HG03064 (cell line): ENCODE results near the gene BAIAP2L1.

Experiments
- ATAC-seq: cut with Tn5 transposase; IDR thresholded peaks from one replicate; pipeline ENCODE4 v1.9.1; 2021; ENCODE audit warnings: low read depth; ENCODE audit not compliant: unreplicated experiment

The BAIAP2L1 gene

GRCh38 chr7:98360221-98361130 is 40.4 kb downstream of the BAIAP2L1 start:
- ATAC-seq = no peak

GRCh38 chr7:98359395-98359794 is 41.5 kb downstream of the BAIAP2L1 start:
- ATAC-seq = no peak

GRCh38 chr7:98358706-98359105 is 42.2 kb downstream of the BAIAP2L1 start:
- no peak for ATAC-seq

GRCh38 chr7:98357751-98358161 is 43.1 kb downstream of the BAIAP2L1 start:
- no peak for ATAC-seq

- ATAC-seq = no peak
These were observed 45.7 kb downstream of the BAIAP2L1 start for GRCh38 chr7:98355250-98355538.

GRCh38 chr7:98354511-98355249 is 46.2 kb downstream of the BAIAP2L1 start:
- no peak for ATAC-seq

GRCh38 chr7:98354052-98354451 is 46.8 kb downstream of the BAIAP2L1 start:
- no peak for ATAC-seq

DNA sequence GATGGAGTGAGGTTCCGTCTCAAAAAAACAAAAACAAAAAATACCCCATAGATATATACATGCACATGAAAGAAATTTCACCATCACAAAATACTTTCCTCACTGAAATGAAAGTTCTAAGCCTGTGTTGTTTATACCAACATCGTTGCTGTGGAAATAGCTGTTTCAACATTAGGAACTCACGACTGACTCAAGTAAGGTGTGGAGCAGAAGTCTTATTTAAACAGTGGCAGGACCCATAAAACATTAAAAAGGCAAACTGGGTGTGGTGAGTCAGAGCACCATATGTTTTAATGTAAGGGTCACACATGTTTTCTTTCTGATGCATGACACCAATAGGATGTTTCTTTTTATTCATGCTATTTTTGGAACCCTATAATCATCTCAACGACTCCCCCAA is 48.3 kb downstream of the BAIAP2L1 start:
- no peak for ATAC-seq

DNA sequence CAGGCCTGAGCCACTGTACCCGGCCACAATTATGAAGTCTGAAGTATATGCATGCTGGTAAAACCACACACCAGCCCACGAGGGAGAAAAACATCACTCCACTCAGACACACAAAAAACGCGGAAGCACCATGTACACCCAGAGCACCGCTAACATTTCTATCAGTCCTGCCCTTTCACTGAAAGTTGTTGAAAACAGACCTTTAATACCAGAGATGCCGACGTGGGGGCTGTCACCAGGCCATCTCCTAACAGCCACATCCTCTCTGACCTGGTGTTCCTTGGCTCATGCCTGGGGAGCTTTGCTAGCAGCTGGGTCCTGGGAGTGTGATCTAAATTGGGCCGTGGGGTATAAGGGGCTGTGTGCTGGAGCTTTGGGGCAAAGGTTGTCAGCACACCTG is 49.8 kb downstream of the BAIAP2L1 start:
- no peak for ATAC-seq

DNA sequence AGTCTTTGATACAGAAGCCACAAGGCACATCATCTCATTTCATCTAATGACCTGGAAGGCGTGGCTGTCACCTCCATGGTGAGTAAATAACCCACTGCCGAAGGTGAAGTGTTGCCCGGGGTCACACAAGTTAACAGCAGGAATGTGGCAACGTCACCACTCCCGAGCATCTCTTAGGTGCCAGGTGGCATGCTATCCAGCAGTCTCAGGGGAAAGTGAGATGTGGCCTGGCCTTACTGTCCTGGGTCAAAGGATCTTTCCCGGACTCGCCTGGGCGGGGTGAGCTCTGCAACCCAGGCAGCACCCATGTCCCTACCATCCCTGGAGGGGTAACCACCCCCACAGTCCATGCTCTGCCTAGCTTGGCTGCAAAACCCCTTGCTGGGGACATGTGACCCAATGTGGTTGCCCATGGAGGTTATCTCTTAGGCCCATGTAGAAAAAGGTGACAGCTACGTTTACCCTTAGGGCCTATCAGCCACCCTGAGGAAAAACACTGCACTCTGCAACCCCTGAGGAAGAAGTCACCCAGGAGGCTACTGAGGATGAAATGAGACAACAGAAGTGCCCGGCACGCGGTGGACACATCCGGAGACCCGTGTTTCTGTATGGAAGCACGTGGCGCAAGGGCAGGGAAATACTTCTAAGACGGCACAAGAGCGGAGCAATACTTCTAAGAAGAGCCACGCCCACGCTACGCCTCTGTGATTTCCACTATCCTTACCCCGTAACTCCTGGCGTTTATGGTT is 52.0 kb downstream of the BAIAP2L1 start:
- no peak for ATAC-seq

DNA sequence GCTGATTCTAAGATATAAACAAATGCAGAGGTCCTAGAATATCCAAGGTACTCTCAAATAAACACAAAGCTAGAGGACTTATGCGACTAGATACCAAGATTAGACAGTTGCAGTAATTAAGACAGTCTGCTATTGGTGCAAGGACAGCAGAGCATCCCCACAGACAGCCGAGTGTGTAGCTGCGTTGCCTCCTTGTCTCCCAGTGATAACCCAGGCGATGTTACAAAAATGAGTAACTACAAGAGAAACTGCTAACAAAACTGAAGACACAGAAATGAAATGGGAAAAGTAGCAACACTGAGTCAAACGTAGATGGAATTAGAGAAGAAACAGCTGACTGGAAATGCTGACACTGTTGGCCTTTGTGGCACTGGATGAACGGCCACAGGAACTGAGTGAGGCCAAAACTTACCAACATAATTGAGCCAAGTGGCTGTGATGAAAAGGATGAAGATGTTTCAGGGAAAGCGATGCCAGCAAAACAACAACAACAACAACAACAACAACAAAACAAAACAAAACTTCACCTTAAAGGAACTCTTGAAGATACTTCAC is 54.3 kb downstream of the BAIAP2L1 start:
- ATAC-seq = no peak

DNA sequence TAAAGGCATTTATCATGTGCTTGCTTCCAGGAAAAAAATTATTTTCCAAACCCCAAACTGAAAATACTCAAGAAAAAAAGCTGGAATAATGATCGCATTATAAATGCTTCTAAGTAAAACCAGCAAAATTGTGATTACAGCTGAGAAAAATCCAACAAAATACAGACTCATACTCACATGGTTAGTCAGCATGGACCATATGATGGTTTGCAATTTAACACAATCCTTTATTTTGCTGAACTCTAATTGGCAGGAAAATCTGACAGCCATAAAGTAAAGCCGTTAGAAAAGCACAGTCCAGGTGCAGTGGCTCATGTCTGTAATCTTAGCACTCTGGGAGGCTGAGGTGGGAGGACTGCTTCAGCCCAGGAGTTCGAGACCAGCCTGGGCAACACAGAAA is 59.8 kb downstream of the BAIAP2L1 start:
- no peak for ATAC-seq

- ATAC-seq = no peak
These were observed 61.8 kb downstream of the BAIAP2L1 start for GRCh38 chr7:98339043-98339442.

DNA sequence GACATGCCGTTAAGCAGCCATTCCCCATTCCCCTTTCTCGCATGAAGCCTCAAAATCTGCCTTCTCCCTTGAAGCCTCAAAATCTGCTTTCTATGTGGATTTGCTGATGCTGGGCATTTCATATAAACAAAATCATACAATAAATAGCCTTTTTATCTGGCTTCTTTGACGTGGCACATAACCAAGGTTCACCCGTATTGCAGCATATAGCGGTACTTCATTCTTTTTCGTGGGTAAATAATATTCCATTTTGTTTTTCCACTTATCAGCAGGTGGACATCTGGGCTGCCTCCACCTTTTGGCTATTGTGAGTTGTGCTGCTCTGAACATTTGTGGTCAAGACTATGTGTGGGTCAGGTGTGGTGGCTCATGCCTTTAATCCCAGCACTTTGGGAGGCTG is 62.4 kb downstream of the BAIAP2L1 start:
- ATAC-seq = no peak

DNA sequence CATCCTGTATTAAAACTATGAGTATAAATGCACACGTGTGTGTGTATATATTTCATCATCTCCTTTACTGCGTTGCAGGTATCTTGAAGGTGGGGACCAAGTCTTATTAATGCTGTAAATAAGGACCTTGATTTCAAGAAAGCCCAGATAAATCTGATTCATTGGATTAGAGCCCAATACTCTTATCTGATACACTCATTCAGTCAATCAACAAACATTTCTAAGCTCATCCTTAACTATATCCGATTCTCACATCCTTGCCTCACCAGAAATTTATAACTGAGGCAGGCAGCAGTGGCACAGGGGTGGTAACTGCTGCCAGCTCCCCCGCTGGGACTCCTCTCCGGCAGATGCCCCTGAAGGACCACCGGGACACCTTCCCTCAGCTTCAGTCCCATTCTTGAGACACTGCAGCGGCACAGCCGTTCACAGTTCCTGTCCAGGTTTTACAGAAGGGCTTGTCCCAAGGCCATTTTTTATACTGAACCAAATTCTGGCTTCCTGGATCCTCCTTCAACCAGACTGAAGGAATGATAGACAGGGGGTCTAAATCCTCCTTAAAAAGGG is 65.4 kb downstream of the BAIAP2L1 start:
- ATAC-seq = no peak

DNA sequence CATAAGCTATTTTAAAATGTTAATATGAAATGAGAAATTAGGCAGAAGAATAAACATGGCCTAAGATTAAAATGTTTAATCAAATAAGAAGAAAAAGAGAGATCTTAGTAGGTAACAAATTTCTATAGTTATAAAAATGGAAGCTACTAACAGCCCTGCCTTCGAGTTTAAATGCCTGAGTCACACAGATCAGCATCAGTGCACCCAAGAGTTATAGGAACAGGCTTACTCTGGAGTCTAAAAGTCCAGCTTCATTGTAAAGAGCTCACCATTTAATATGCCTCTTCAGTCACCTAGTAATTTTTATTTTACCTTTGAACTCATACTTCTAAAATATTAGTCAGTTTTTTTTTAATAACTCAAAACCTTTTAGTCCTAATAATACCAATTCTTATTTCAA is 66.8 kb downstream of the BAIAP2L1 start:
- ATAC-seq = no peak

DNA sequence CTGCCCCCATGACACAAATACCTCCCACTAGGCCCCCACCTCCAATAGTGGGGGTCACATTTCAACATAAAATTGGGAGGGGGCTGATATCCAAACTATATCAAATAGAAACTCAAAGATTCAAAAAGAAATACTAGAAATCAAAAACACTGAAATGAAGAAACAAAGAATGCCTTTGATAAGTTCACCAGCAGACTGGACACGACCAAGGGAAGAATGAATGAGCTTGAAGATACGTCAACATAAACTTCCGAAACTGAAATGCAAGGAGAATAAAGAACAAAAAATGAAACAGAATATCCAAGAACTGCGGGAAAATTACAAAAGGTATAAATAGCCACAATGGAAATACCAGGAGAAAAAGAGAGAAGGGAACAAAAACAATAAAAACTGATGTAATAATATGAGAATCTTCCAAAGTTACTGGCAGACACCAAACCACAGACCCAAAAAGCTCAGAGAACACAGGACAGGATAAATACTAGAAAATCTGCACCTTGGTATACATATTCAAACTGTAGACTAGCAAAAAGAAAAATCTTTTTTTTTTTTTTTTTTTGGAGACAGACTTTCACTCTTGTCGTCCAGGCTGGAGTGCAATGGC is 69.9 kb downstream of the BAIAP2L1 start:
- ATAC-seq = no peak

DNA sequence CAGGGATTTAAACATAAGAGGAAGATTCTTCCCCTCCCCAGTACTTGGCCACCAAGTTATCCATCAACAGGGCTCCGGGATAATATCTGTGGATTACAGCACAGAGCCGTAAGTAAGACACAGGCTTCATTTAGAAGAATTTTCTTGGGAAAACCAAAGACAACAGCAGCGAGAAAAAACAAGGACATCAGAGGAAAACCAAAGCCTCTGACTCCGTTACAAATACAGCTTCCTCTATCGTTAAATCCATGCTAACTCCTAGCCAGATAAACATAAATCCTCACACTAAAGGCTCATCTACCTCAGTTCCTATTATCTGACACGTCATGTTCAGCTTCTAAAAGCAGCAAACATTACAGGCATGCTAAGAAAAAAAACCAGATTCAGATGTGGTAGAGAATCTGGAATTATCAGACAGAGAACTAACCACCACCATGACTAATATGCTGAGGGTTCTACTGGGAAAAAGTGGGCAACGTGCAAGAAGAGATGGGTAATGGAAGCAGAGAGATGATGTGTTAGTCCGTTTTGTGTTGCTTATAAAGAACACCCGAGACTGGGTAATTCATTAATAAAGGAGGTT is 71.0 kb downstream of the BAIAP2L1 start:
- no peak for ATAC-seq

DNA sequence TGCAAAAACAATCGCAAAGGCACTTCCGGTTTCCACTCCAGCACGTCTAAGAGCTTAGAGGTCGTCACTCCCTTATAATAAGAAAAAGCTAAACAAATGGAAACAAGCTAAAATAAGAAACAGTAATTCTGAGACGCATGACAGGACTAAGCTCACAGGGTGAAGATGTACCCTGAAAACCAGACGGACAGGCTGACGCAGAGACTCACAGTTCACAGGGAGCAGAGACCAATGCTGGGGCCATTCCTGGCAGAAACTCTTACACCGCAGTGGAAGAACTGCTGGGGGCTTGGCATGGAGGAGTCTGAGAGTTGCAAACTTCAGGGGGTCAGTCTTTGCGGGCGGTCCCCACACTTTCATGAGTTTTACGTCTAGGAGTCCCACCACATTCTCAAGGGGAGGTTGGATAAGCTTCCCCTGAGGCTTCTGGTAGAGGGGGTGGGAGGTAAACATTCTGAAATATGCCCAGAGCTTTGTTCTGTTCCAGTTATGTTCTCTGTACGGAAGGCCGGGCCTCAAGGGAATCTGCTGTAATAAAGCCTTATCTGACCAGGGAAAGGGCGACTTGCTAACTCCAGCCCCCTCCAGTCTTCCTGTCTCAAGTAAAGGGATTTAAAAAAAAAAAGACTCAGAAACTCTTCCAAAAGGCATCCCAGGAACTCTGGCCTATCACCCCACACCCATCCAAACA is 71.6 kb downstream of the BAIAP2L1 start:
- ATAC-seq = no peak
